GM23248 (cell line): ENCODE measurements around the gene RSF1.

ENCODE experiments used
- EZH2 ChIP-seq: fragments of 200-600 bp; sonication (generic); IDR thresholded peaks from 2 replicates; pipeline ENCODE4 v1.6.1; 2018; ENCODE audit warnings: antibody characterized with exemption, mild to moderate bottlenecking; ENCODE audit not compliant: insufficient read depth, poor library complexity, severe bottlenecking
- EZH2phosphoT487 ChIP-seq: fragments of 200-600 bp; sonication (generic); IDR thresholded peaks from 2 replicates; pipeline ENCODE4 v1.6.1; 2018; ENCODE audit warnings: antibody characterized with exemption, moderate library complexity, mild to moderate bottlenecking, low read depth; ENCODE audit not compliant: insufficient read depth

DNA sequence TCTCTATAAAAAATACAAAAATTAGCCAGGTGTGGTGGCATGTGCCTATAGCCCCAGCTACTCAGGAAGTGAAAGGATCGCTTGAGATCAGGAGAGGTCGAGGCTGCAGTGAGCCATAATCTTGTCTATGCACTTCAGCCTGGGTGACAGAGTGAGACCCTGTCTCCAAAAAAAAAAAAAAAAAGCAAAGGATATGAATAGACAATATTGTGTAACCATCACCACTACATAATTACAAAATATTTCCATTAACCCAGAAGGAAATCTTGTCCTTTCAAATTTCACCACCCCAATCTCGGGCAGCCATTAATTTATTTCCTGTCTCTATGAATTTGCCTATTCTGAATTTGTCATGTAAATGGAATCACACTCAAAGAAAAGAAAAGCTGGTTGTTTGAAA, 21.2 kb downstream of the RSF1 start:
- TF ChIP-seq EZH2phosphoT487 (no peak), EZH2 (no peak)
